Measurements from ENCODE around the gene DCTN1.

The DCTN1 gene

GRCh38 chr2:74413001-74413698 is 33.0 kb upstream of the DCTN1 start:
- peak; percentile 66 for DNase-seq

DNA sequence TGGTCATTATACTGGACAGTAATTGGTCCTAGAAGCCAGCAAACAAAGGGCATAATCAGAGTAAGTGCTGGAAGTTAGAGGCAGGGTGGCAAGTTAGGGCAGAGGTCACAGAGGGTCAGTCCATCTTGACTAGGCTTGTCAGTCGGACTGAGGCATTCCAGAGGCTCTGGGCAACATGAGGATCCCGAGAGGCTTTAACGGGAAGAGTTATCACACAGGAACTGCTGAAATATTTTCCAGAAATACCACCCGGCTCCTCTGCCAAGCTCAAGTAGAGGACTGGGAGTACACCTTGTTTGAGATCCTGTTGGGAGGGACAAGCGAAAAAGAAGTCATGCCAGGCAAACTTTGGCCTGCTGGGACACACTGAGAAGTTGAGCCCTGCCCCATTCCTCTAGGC is 27.6 kb upstream of the DCTN1 start:
- DNase-seq, result no peak

GRCh38 chr2:74406035-74406434 is 25.9 kb upstream of the DCTN1 start:
- no peak for DNase-seq

DNA sequence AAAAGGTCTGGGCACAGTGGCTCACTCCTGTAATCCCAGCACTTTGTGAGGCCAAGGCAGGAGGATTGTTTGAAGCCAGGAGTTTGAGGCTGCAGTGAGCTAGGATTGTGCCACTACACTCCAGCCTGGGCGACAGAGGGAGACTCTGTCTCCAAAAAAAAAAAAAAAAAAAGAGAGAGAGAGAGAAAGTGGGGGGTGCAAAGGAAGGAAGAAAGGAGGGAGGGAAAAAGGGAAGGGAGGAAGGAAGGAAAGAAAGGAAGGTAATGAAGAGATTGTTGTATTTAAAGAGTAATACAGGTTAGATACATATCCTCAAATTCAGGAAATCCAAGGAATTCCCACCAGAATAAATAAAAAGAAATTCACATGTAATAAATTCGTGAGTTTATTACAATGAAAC is 21.8 kb upstream of the DCTN1 start:
- DNase-seq, result no peak

DNA sequence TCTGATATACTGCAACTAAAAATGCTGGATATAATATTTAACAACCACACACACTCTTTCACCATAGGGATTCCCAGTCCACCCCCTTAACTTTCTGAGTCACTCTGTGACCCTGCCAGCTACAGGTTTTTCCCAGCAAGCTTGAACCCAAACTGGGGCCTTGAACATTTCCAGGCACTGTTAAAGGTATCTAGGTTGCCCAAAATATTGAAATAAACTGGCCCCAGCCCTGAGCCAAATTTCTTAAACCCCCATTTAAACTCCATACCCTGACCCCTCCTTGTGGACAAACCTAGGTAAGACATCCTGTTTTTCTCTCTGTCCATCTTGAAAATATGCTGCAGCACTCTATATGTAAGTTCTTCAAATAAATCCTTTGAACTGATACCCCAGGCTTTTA is 19.7 kb upstream of the DCTN1 start:
- DNase-seq, result no peak

DNA sequence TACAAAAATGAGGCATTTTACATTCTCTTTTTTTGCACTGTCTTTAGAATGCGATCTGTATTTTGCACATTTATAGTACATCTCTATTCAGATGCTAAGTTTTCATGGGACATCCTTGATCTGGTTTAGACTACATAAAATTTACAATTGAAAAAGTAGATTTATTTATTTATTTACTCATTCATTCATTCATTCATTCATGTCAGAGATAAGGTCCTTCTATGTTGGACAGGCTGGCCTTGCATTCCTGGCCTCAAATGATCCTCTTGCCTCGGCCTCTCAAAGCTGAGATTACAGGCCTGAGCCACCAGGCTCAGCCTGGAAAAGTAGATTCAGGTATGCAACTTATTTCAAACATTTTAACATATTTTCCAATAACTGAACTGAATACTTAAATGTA is 16.0 kb upstream of the DCTN1 start:
- no peak for DNase-seq

GRCh38 chr2:74393525-74393924 is 13.4 kb upstream of the DCTN1 start:
- no peak for DNase-seq

- DNase-seq, result no peak
These were observed 12.3 kb upstream of the DCTN1 start for GRCh38 chr2:74392449-74392743.

DNA sequence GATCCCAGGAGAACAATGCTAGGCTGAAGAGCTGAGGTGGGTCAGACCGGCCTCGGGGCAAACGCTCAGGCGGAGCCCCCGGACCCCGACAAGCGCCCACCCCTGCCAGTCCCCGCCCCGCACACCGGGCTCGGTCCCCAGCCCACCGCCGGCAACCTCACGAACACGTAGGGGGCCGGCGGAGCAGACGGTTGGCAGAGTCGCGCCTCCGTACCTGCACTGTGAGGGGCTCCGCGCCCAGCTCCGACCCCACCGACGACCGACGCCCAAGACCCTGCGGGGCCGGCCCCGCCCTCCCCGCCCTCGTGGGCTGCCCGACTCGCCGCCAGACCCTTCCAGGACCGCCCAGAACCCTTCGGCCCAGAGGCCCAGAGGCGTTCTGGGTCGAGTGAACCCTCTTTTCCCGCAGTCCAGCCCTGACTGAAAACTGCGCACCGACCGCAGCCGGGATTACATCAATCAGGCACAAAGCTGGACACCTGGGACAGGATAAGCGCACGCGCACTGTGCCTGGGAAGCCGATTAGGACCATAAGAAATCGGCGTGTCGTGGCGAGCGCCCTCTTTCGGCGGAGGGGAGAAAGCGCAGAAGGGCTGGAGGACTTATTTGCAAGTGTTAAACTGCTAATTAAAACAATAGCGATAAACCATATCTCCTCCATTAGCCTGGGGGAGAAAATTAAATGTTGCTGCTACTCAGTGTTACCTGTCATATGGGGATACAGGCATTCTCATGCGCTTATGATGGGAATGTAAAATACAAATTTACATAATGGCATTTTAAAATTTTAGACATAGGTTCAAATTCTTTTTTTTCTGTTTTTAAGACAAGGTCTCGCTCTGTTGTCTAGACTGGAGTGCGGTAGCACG is 11.7 kb upstream of the DCTN1 start:
- DNase-seq, result peak; percentile 96

GRCh38 chr2:74391209-74391579 is 11.1 kb upstream of the DCTN1 start:
- no peak for DNase-seq

- no peak for DNase-seq
These were observed 10.5 kb upstream of the DCTN1 start for GRCh38 chr2:74390606-74391005.

DNA sequence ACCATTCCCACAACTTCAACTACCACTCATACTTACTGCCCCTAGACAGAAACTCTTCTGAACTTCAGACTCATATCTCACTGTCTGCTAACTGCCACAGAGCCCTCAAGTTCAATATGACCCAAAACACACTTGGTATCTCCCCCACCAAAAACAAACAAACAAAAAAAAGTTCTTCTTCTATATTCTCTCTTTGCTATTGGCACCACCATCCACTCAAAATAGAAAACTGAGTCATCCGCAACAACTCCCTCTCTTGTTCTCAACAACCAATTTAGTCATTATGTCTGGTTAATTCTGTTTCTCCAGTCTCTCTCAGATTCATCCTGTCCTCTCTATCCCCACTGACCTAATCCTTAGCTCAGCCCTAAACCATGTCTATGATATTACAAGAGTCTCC is 7.2 kb upstream of the DCTN1 start:
- no peak for DNase-seq

DNA sequence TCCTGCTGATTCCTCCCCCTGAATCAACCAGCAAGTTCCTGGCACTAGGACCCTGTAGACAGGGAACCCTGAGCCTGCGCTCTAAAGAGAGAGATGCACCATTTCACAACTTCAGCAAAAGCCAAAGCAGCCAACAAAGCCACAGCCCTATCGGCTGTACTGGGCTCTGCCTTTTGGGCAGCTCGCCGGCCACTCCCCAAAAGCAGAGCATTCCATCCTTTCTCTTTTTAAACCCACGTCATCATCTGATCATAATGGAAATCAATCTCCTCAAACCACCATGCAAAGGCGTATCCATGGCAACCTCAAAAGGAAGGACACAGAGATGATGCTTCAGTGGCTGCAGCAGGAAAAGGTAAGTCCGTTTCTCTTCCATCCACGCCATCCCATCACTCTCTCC is 5.3 kb upstream of the DCTN1 start:
- DNase-seq, result no peak

DNA sequence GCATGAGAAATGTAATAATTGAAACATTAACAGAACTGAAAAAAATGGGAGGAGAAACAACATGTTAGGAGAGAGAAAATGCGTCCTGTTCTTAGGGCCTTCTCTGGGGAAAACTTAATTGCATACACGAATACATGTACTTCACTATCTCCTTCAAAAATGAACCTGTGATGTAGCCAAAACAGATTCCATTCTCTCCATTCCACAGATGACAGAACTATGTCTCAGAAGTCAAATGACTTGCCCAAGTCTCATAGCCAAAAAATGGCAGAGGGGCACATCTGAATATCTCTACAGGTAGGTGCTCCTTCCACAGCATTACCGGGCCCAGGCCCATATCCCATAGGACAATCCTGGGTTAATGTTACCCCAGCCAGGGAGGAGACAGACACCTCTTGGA is 3.9 kb upstream of the DCTN1 start:
- no peak for DNase-seq

- no peak for DNase-seq
These were observed 3.1 kb upstream of the DCTN1 start for GRCh38 chr2:74383254-74383653.

- no peak for DNase-seq
These were observed 1.6 kb upstream of the DCTN1 start for GRCh38 chr2:74381751-74382150.

GRCh38 chr2:74378007-74378406 is 2.1 kb downstream of the DCTN1 start:
- no peak for DNase-seq

GRCh38 chr2:74375838-74376237 is 4.3 kb downstream of the DCTN1 start:
- DNase-seq, result no peak

- DNase-seq, result peak; percentile 82
These were observed 5.5 kb downstream of the DCTN1 start for GRCh38 chr2:74374509-74375205.

- DNase-seq, result no peak
These were observed 6.1 kb downstream of the DCTN1 start for GRCh38 chr2:74373985-74374384.

GRCh38 chr2:74373221-74373676 is 6.9 kb downstream of the DCTN1 start:
- DNase-seq, result no peak

DNA sequence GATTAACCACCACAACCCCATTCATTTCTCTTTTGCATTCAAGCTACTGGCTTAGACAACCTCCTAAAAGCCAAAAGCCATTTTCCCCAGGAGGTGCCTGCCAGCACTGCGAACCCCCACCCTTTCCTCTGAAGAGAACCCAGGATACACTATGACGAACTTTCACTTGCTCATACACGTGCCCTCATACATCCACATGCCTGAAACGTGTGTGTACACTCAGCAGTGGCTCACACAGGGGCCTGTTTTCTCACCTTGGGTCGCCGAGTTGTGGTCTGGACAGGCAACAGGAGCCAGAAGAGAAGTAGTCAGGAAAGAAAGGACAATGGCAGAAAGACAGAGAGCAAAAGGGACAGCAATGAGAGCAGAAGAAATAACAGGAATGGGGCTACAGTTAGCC is 7.4 kb downstream of the DCTN1 start:
- no peak for DNase-seq

DNA sequence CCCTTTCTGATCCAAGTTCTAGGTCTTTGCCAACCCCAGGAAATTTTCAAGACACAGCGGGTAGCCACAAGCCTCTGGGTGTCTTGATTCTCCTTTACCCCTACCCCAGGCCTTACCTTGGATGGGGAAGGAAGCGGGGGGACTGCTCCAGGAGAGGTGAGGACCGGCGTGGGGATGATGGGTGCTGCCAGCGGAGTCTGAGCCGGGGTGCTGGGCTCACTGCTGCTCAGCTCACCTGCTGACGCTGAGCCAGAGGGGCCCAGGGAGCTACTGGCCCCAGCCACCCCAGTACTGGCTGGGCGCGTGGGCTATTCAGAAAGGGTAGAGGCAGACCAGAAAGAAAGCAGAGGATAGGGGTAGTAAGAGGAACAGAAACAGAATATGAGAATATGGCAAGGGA is 8.7 kb downstream of the DCTN1 start:
- DNase-seq, result no peak

GRCh38 chr2:74369976-74370375 is 10.1 kb downstream of the DCTN1 start:
- DNase-seq, result no peak
